ENCODE results near the gene LYSMD2.

Gene LYSMD2

GRCh38 chr15:51718219-51718618, 19.2 kb downstream of the LYSMD2 start:
- H4K20me1 ChIP-seq (ENCODE audit: insufficient read depth, low read length, poor library complexity, severe bottlenecking) = peaks cover 3% of the 10 kb centered on the region
- H3K4me1 ChIP-seq (ENCODE audit: insufficient read depth, low read length, poor library complexity, severe bottlenecking) = no peaks in the 10 kb centered on the region
- no peaks in the 10 kb centered on the region for H3K9me2 ChIP-seq (replicated peaks; ENCODE audit: low read depth, low read length)
- H3F3A ChIP-seq (ENCODE audit: low read depth) = no peaks in the 10 kb centered on the region
- H2AFZ ChIP-seq (ENCODE audit: low read length) = no peak overlapping the region
- no peak overlapping the region for H3K4me2 ChIP-seq (ENCODE audit: low read depth, low read length, poor library complexity, severe bottlenecking)
- no peaks in the 10 kb centered on the region for H3K9me3 ChIP-seq (ENCODE audit: insufficient read depth, low read depth, low read length)
- no peak overlapping the region for H3K9ac ChIP-seq (ENCODE audit: low read depth, low read length, poor library complexity, severe bottlenecking)
- H3K4me3 ChIP-seq (ENCODE audit: low read length, poor library complexity, severe bottlenecking) = no peak overlapping the region
- no peaks in the 10 kb centered on the region for H3K79me2 ChIP-seq (ENCODE audit: insufficient read depth, low read length)
- H3K36me3 ChIP-seq (ENCODE audit: insufficient read depth, low read length) = peaks cover 33% of the 10 kb centered on the region
- H3K27me3 ChIP-seq (ENCODE audit: insufficient read depth, low read length, poor library complexity, severe bottlenecking) = no peaks in the 10 kb centered on the region
- TF ChIP-seq CTCF (conservative IDR thresholded peaks at IDR 0.05; ENCODE audit: low read length) = no peak
- no peak for TF ChIP-seq EZH2phosphoT487 (IDR thresholded peaks at IDR 0.05; ENCODE audit: borderline replicate concordance)

DNA sequence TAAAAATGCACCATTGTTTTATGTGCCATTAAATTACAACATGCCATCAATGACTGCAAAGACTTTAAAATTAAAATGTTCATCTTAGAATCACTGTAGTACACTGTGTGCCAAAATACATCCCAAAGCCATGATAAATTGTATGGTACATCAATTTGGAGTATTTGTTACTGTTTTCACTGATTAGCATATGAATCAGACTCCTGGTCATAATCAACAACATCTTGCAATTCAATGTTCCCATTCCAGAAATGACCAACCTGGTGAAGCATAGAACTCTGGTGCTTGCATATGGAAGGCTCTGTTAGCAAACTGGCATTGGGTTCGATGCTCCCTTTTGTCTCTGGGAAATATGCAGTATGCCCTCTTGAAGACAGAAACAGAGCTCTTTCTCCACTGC, 22.5 kb downstream of the LYSMD2 start:
- no peaks in the 10 kb centered on the region for H3K9me2 ChIP-seq (replicated peaks; ENCODE audit: low read depth, low read length)
- H3K36me3 ChIP-seq (ENCODE audit: insufficient read depth, low read length) = peaks cover 2% of the 10 kb centered on the region; the same call in 1 of the 2 replicates
- no peaks in the 10 kb centered on the region for H3K27me3 ChIP-seq (ENCODE audit: insufficient read depth, low read length, poor library complexity, severe bottlenecking)
- no peaks in the 10 kb centered on the region for H3F3A ChIP-seq (ENCODE audit: low read depth)
- no peaks in the 10 kb centered on the region for H3K9me3 ChIP-seq (ENCODE audit: insufficient read depth, low read depth, low read length)
- no peaks in the 10 kb centered on the region for H3K79me2 ChIP-seq (ENCODE audit: insufficient read depth, low read length)
- H3K4me2 ChIP-seq (ENCODE audit: low read depth, low read length, poor library complexity, severe bottlenecking) = no peak overlapping the region
- no peak overlapping the region for H3K4me3 ChIP-seq (ENCODE audit: low read length, poor library complexity, severe bottlenecking)
- H2AFZ ChIP-seq (ENCODE audit: low read length) = no peak overlapping the region
- no peak overlapping the region for H3K9ac ChIP-seq (ENCODE audit: low read depth, low read length, poor library complexity, severe bottlenecking)
- no peaks in the 10 kb centered on the region for H3K4me1 ChIP-seq (ENCODE audit: insufficient read depth, low read length, poor library complexity, severe bottlenecking)
- H4K20me1 ChIP-seq (ENCODE audit: insufficient read depth, low read length, poor library complexity, severe bottlenecking) = no peaks in the 10 kb centered on the region
- TF ChIP-seq CTCF (conservative IDR thresholded peaks at IDR 0.05; ENCODE audit: low read length) = no peak
- TF ChIP-seq EZH2phosphoT487 (IDR thresholded peaks at IDR 0.05; ENCODE audit: borderline replicate concordance) = no peak

DNA sequence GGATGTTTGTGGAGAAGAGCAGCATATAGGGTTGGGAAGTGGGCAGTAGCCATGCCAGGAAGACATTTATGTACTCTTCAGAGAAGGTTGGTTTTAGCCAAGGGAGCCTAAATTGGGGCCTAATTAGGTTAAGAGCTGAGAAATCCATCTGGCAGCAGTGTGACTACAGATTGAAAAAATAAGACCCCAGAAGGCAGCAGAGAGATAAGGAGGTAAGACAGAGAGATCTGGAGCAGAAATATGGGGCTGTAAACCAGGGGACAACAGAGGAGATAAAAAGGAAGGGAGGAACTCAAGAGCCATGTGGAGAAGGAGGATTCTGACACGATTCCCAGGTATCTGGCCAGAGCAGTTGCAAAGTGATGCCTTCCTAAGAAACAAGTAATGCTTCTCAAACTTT, 23.3 kb downstream of the LYSMD2 start:
- Histone ChIP-seq H3K9me3 (ENCODE audit: insufficient read depth, low read depth, low read length) (no peaks in the 10 kb centered on the region), H4K20me1 (ENCODE audit: insufficient read depth, low read length, poor library complexity, severe bottlenecking) (no peaks in the 10 kb centered on the region), H3K9ac (ENCODE audit: low read depth, low read length, poor library complexity, severe bottlenecking) (no peak overlapping the region), H3K4me2 (ENCODE audit: low read depth, low read length, poor library complexity, severe bottlenecking) (no peak overlapping the region), H3K9me2 (replicated peaks; ENCODE audit: low read depth, low read length) (no peaks in the 10 kb centered on the region), H3K36me3 (ENCODE audit: insufficient read depth, low read length) (no peaks in the 10 kb centered on the region), H2AFZ (ENCODE audit: low read length) (no peak overlapping the region), H3K4me3 (ENCODE audit: low read length, poor library complexity, severe bottlenecking) (no peak overlapping the region), H3K27me3 (ENCODE audit: insufficient read depth, low read length, poor library complexity, severe bottlenecking) (no peaks in the 10 kb centered on the region), H3K79me2 (ENCODE audit: insufficient read depth, low read length) (no peaks in the 10 kb centered on the region), H3K4me1 (ENCODE audit: insufficient read depth, low read length, poor library complexity, severe bottlenecking) (no peaks in the 10 kb centered on the region), H3F3A (ENCODE audit: low read depth) (no peaks in the 10 kb centered on the region)
- TF ChIP-seq EZH2phosphoT487 (IDR thresholded peaks at IDR 0.05; ENCODE audit: borderline replicate concordance) = no peak
- TF ChIP-seq CTCF (conservative IDR thresholded peaks at IDR 0.05; ENCODE audit: low read length) = no peak

All from Loucy (cell line).